WTC11 (cell line): ENCODE data around the gene IL17RC.
"Not testable (repeated sequence)": the region's sequence is repeated elsewhere in the genome, so short reads cannot be mapped to it uniquely, and the experiment has no call there.

ENCODE experiments used
- ATF2 ChIP-seq: sonication (generic); formaldehyde crosslinking; IDR thresholded peaks from 2 replicates; pipeline ENCODE4 v1.8.1; 2022; ENCODE audit warnings: low read depth, missing genetic modification reagents, borderline replicate concordance
- CTCF ChIP-seq: fragments of 200-600 bp; IDR thresholded peaks from 2 replicates; pipeline ENCODE4 v1.8.0; 2022; ENCODE audit warnings: antibody characterized with exemption
- JUN ChIP-seq: sonication (generic); formaldehyde crosslinking; IDR thresholded peaks from 2 replicates; pipeline ENCODE4 v1.8.0; 2023; ENCODE audit warnings: mild to moderate bottlenecking, missing genetic modification reagents
- ZNF317 ChIP-seq: sonication (generic); formaldehyde crosslinking; IDR thresholded peaks from 2 replicates; pipeline ENCODE4 v1.8.1; 2023; ENCODE audit warnings: low read depth, mild to moderate bottlenecking, moderate library complexity, missing genetic modification reagents, borderline replicate concordance
- ZSCAN18 ChIP-seq: fragments of 250-450 bp; sonication (Bioruptor Pico); IDR thresholded peaks from 2 replicates; pipeline ENCODE4 v2.1.2; 2022; ENCODE audit warnings: mild to moderate bottlenecking, moderate library complexity

- TF ChIP-seq CTCF; ZNF317 (CRISPR knock-in tag); ATF2 (CRISPR knock-in tag); JUN (CRISPR knock-in tag); ZSCAN18 (CRISPR knock-in tag): not testable (repeated sequence)
Observed at GRCh38 chr3:9900965-9901415, 15.9 kb upstream of the IL17RC start.
